NB4 (cell line): ENCODE data around the gene ALCAM.

Source experiments
- DNase-seq: peaks from one replicate; pipeline ENCODE4 v3.0.0; 2010; ENCODE audit warnings: low read depth
- H3K4me3 ChIP-seq: one replicate; pipeline ENCODE4 v1.5.1; 2011; ENCODE audit warnings: mild to moderate bottlenecking, low read depth, low read length, moderate library complexity
- MYC ChIP-seq: IDR thresholded peaks from 2 replicates; pipeline ENCODE4 v1.6.1; 2011; ENCODE audit warnings: low read depth, low read length
- POLR2A ChIP-seq: IDR thresholded peaks from 2 replicates; pipeline ENCODE4 v1.6.1; 2011; ENCODE audit warnings: mild to moderate bottlenecking; ENCODE audit not compliant: insufficient read length; ENCODE audit errors: extremely low read depth
- TF ChIP-seq, protein P1 (sequence below): IDR thresholded peaks from one replicate; pipeline ENCODE4 v1.5.1; 2012; ENCODE audit warnings: low read depth, low read length
- TF ChIP-seq, protein P2 (sequence below): IDR thresholded peaks from 2 replicates; pipeline ENCODE4 v1.6.1; 2011; ENCODE audit warnings: low read depth, low read length

ALCAM gene

DNA sequence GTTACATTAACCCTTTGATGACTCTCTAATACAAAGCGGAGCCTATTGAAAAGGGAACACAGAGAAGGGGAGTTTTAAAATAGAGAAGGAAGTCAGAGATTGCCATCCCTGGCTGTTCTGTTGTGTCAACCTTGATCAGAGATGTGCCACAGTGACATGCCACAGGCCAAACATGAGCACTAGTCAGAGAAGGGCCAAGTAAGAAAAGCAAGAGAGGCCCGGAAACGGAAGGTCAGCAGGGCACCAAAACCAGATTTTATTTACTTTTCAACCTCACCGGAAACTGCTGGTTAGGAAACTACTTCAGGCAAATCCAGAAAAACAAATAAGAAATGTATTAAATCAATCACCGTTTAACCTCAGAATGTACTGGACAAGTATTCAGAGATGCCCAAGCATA is 171.8 kb downstream of the ALCAM start:
- TF ChIP-seq, protein P1, sequence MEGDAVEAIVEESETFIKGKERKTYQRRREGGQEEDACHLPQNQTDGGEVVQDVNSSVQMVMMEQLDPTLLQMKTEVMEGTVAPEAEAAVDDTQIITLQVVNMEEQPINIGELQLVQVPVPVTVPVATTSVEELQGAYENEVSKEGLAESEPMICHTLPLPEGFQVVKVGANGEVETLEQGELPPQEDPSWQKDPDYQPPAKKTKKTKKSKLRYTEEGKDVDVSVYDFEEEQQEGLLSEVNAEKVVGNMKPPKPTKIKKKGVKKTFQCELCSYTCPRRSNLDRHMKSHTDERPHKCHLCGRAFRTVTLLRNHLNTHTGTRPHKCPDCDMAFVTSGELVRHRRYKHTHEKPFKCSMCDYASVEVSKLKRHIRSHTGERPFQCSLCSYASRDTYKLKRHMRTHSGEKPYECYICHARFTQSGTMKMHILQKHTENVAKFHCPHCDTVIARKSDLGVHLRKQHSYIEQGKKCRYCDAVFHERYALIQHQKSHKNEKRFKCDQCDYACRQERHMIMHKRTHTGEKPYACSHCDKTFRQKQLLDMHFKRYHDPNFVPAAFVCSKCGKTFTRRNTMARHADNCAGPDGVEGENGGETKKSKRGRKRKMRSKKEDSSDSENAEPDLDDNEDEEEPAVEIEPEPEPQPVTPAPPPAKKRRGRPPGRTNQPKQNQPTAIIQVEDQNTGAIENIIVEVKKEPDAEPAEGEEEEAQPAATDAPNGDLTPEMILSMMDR, result no peak
- TF ChIP-seq POLR2A (no peak), MYC (no peak)
- TF ChIP-seq, protein P2, sequence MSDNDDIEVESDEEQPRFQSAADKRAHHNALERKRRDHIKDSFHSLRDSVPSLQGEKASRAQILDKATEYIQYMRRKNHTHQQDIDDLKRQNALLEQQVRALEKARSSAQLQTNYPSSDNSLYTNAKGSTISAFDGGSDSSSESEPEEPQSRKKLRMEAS, result no peak
- no peak overlapping the region for H3K4me3 ChIP-seq
- DNase-seq, result no peak

DNA sequence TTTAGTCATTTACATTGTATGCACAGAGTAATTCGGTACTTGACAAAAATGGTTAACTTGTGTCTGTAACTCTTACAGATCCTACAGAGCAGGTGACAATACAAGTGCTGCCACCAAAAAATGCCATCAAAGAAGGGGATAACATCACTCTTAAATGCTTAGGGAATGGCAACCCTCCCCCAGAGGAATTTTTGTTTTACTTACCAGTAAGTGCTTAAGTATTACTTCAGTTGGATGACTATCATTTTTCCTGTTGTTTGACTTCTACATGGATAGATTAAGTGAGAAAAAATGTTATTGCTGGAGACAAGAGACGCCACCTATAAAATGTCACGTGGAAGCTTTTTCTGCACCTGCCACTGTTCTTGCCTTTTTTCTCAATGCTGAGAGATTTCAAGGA is 173.2 kb downstream of the ALCAM start:
- H3K4me3 ChIP-seq, result no peak overlapping the region
- TF ChIP-seq MYC (no peak), POLR2A (no peak)
- TF ChIP-seq, protein P1, result no peak
- TF ChIP-seq, protein P2, result no peak
- DNase-seq, result no peak

DNA sequence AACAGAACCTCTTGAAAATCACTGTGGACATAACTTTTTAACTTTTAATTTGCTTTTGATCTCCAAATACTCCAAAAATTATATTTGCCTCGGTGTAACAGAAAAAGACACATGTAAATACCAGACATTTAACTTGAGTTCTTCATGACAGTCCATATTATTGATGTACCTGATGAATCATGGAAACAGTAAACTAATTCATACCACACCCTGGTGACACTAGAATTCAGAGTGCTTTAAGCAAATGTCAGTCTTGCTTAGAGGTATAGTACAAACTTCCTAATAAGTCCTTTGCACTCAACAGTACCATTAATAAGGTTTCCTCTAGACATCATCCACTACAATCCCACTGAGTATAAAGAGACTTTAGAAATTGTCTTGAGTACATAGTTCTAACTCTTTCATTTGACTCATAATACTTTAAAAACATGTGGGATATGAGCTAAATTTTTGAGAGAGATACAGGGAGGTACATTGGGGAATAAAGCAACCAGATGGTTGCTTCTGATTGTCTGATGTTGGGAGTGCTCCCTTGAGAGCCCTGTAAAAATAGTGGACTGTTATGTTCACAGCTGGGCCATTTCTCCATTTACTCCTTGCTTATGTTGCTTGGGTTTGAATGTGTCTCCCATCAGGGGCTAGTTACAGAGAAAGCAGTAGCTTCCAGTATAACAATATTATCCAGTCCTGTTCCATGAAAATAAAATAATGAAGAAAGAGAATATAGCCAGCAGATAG is 175.7 kb downstream of the ALCAM start:
- H3K4me3 ChIP-seq, result no peak overlapping the region
- TF ChIP-seq, protein P2, result no peak
- TF ChIP-seq POLR2A, result no peak
- no peak for DNase-seq

DNA sequence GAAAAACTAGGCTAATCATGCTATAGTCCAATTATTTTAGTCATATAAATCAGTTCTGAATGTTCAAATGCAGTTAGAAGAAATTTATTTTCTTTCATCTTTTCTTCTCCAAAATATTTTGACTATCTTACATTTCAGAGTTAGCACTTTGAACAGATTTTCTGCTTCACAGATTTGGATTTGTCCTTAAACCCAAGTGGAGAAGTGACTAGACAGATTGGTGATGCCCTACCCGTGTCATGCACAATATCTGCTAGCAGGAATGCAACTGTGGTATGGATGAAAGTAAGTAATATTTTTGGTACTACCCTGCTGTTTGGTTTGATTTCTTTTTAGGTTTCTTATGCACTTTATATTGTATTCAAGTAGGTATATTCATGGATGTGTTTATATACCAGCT is 178.3 kb downstream of the ALCAM start:
- DNase-seq, result no peak
- H3K4me3 ChIP-seq, result no peak overlapping the region
- no peak for TF ChIP-seq MYC
- TF ChIP-seq, protein P1, result no peak
- TF ChIP-seq POLR2A, result no peak
- TF ChIP-seq, protein P2, result no peak

DNA sequence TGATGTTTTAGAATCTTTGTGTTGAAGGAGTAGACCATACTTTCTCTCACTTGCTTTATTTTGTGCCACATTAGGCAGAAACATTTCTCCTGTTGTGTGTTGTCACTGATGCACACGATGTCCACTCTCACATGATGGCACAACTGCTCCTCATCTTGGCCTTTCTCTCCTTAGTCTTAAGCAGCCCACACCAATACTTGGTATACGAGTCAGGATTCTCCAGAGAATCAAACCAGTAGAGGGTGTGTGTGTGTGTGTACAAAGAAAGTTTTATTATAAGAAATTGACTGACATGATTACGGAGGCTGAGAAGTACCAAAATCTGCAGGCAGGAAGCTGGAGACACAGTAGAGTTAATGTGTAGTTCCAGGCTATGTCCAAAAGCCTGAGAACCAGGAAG is 187.1 kb downstream of the ALCAM start:
- no peak for DNase-seq
- H3K4me3 ChIP-seq, result no peak overlapping the region
- TF ChIP-seq, protein P1, result no peak
- TF ChIP-seq, protein P2, result no peak
- TF ChIP-seq MYC (no peak), POLR2A (no peak)

DNA sequence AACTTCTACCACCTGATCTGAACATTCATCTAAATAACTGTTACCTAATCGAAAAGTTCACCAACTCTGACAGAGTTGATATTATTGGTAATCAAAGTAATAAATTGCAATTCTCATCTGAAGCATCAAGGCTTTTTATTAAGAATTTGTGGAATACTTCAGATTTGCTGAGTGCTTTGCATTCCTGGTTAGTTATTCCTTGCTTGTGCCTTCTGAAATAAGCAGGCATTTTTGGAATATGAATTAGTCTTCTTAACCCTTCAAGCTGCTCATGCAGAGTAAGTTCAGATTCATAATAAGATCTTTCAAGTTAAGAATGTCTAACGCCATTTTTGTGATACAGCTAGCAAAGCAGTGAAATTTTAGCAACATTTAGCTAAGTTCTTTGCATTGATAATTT is 188.5 kb downstream of the ALCAM start:
- DNase-seq, result no peak
- H3K4me3 ChIP-seq, result no peak overlapping the region
- TF ChIP-seq POLR2A (no peak), MYC (no peak)
- TF ChIP-seq, protein P2, result no peak
- TF ChIP-seq, protein P1, result no peak
